Left renal cortex interstitium (tissue), 4 donors: ENCODE results near the gene FOXB1. TPM values are rescaled to one million over a fixed set of nuclear protein-coding genes. Genes with fewer than 3 reads are reported as not detected.

Source experiments
- DNase-seq, 4 donors: peaks; one replicate each; pipeline ENCODE4 v3.0.0-alpha.2; 2013; ENCODE audit warnings: low read depth in 4 of 4, low spot score in 2 of 4, missing footprints in 1 of 4
- polyA plus RNA-seq, 4 donors: library from polyadenylated mRNA; unstranded; fragments of 120-200 nt; gene quantifications; one replicate each; pipeline ENCODE4 v1.2.1, GENCODE V29; 2013; ENCODE audit not compliant: insufficient read length in 4 of 4

FOXB1 gene
- polyA plus RNA-seq, 4 donors: 0.08 to 0.14 TPM; not detected in 2

DNA sequence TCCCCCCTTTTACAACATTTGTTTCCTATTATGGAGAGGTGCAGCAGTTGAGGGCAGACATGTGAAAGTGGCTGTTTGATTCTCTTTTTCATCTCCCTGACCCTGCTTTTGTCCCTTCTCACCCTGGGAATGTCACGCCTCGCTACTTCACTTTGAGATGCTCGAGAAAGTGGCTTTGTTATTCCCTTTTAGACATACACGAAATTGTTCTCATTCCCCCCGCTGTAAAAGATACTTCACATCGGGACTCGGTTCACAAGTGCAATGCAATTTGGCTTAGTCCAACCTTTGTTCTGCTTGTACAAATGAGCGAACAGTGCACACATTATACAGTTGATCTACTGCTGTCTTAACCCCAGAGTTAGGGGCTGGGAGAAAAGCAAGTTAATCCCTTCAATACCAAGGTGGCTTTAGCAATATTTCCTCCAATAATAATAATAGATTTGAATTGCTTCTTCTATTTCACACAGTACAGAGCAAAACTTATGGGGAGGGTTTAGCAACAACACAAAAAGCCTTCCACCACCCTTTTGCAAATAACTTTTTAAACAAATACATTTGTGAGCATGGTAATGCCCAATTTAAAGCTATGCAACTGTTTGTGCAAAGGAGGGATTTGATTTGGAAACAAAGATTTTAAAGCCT is 5.7 kb upstream of the FOXB1 start:
- no peak for DNase-seq

DNA sequence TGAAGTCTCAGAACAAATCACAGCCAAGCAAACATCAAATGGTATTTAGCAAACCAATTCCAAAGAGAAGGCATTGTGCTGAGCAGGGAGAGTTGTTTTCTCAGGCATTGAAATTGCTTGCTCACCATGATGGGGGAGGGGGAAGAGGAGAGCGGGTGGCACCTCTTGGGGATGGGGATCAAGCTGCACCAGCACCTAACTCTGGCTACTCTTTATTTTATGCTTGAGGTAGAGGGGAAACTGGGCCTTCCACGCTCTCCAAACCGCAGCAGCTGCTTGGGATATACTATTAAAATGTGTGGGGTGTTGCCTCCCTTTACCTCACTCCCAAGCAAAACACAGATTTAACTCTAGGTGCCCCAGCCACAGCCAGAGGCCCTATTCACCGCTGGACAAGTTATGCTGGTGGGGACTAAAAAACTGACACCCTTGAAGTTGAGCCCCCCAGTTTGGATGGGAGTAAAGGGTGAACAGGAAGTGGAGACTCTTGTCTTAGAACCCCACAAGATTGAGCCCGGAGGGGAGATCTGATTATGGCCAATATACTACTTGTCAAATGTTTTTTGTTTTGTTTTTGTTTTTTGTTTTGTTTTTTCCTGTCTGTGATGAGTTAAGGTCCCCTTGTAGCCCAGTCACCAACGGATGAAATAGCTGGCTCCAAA is 5.0 kb upstream of the FOXB1 start:
- no peak for DNase-seq

DNA sequence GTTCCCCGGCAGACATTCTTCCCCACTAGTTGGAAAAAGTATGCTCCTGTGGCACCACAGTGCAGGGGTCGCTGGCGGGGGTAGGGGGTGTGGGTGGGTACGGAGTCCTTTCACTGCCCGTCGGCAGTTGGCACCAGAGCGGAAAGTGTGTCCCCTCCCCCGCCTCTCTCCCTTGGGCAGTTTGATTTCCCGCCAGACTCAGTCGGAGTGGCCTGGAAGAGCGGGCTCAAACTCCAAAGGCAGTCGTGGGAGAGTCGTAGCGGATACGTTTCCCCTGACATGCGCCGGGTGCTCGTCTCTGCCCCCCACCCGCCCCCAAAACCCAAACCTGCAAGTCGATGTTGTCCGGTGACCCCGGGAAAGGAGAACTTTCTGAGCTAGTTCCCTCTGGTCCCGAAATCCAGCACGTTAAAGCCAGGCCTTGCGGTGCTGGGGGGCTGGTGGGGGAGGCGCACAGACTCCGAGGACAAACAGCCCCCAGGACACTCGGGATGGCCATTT is 4.4 kb upstream of the FOXB1 start:
- no peak for DNase-seq

GRCh38 chr15:60000113-60000823 is 3.8 kb upstream of the FOXB1 start:
- DNase-seq: no peak

DNA sequence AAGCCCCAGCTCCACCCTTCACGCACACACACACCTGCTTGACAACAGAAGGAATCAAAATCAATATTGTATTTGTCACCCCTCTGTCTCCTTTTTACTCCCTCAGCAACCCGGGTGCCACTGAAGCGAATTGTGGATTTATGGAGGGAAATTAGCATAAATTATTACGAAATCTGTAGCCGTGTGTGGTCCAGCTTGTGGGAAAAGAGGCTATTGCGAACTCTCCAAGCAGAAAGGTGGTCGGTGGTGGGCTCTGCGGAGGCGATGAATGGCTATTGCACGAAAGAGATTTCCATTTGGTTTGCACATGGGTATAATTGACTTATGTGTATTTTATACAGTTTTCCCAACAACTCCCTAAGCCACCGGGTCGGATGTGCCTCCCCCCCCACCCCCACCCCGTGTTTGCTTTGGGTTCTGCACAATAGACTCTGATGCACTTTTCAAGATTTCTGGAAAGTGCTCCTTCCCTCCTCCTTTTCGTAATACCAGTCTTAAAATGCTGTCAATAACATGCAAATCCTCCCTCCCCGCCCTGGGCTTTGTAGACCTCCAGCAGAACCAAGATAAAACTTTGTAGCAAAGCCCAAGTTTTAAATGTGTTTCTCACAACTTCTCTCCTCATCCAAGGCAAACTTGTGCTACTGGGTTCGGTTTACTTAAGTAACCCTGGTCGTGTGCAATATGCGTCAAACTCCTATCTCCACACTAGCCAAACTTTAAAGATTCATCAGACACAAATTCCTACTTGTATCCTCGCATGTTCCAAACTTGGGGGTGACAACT is 3.1 kb upstream of the FOXB1 start:
- no peak for DNase-seq

DNA sequence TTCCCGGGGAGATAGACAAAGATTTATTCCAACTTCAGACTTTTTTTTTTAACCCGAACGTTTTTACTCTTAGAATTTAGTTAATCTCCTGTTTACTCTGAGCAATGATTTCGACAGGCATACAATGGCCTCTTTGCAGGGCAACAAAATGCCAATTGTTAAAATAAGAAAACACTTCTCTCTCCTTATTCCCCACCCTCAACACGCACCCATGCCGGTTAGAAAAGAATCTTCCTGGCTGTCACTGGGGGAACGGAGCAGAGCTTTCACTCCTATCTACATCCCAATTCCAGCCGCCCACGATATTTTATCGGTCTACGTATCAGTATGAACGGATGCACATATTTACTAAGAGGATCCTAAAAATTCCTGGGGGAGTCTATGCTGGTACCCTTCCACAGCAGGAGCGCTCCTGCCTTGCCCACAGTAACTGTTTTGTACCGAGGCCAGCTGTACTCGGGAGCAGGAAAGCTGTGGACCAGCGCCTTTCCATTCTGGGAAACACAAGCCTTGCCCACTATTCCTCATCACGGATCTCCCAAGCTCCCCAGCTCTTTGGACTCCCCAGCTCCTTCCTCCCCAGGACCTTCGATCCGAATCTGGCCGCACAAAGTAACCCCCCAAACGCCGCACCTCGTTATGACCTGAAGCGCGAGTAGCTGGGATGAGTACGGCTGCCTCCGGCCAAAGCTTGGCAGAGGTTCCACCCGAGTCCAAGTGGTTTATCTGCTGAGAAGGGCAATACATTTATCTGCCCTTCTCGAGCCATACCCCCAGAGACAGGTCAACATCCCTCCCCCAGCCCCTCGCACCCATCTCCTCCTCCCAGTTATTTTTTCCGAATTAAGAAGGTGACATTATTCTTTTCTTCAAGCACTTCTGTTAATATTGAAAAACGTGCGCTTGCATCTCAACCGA is 2.2 kb upstream of the FOXB1 start:
- no peak for DNase-seq

GRCh38 chr15:60002528-60003218 is 1.4 kb upstream of the FOXB1 start:
- no peak for DNase-seq

DNA sequence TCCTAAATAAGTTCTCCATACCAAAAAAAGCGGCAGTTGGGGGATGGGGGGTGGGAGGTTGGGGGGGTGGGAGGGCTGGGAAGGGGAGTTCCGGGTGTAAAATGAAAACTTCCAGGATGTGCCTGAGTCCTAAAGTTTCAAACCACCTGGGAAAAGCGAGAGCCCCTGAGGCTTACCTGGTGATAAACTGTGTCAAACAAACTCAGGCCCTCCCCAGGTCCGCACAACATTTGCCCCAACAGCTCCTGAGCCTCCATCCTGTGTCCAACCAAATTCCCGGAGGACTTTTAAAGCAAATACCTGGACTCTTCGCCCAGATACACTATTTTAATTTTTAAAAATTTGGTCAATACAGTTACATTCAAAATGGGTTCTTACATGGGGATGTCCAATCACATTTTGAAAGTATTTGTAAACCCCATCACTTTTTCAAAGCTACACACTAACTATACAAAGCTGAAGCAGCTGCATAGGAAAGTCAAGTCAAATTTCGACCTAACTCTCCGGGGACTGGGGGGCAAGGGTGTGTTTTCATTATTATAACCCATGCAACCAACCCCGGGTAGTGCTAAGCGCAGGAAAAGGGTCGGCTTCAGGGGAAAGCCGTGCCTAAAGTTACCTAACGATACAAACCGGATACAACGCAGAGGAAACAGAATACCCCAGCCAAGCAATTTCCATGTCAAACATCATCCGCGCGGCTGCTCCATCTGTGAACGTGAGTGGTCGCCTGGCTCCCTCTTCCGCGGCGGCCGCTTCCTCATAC is 685 bp upstream of the FOXB1 start:
- DNase-seq: no peak

DNA sequence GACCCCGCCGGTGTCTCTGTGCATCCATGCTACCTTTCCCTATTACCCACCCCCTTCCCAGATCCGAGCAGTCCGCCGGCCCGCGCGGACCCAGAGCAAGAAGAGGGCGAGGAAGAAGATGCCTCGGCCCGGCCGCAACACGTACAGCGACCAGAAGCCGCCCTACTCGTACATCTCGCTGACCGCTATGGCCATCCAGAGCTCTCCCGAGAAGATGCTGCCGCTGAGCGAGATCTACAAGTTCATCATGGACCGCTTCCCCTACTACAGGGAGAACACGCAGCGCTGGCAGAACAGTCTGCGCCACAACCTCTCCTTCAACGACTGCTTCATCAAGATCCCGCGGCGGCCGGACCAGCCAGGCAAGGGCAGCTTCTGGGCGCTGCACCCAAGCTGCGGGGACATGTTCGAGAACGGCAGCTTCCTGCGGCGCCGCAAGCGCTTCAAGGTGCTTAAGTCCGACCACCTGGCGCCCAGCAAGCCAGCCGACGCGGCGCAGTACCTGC is 788 bp downstream of the FOXB1 start:
- DNase-seq: no peak

DNA sequence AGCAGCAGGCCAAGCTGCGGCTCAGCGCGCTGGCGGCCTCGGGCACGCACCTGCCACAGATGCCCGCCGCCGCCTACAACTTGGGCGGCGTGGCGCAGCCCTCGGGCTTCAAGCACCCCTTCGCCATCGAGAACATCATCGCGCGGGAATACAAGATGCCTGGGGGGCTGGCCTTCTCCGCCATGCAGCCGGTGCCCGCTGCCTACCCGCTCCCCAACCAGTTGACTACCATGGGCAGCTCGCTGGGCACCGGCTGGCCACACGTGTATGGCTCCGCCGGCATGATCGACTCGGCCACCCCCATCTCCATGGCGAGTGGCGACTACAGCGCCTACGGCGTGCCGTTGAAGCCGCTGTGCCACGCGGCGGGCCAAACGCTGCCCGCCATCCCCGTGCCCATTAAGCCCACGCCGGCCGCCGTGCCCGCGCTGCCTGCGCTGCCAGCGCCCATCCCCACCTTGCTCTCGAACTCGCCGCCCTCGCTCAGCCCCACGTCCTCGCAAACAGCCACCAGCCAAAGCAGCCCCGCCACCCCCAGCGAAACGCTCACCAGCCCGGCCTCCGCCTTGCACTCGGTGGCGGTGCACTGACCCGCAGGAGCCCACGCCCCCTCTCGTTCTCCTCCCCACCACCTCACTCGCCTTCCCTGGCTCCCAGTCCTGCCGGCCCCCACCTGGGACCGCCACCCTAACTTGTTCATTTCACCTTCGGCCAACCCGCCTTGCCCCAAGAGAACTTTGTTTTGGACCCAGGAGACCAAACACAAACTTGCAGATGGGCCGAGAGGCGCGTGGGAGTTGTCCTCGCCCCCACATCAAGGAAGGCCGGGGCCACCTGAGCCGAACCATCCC is 1.5 kb downstream of the FOXB1 start:
- DNase-seq: no peak

- DNase-seq: no peak
These were observed 2.2 kb downstream of the FOXB1 start for GRCh38 chr15:60006203-60006862.

DNA sequence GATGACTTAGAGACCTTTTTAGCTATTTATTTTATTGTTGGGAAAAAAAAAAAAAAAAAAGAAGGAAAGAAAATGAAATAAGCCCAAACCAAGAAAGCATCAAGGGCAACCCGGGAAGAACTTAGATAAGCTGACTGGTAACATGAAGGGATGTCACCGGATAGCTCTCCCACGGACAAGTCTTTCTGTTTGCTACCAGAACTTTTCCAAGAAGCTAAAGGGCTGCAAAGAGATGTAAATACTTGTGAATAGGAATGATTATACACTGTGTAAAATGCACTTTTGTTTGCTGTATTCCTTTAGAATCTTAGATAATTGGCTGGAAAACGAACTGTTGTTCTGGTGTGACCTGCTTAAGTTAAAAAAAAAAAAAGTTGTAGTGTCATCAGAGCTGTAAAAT is 2.8 kb downstream of the FOXB1 start:
- DNase-seq: no peak

DNA sequence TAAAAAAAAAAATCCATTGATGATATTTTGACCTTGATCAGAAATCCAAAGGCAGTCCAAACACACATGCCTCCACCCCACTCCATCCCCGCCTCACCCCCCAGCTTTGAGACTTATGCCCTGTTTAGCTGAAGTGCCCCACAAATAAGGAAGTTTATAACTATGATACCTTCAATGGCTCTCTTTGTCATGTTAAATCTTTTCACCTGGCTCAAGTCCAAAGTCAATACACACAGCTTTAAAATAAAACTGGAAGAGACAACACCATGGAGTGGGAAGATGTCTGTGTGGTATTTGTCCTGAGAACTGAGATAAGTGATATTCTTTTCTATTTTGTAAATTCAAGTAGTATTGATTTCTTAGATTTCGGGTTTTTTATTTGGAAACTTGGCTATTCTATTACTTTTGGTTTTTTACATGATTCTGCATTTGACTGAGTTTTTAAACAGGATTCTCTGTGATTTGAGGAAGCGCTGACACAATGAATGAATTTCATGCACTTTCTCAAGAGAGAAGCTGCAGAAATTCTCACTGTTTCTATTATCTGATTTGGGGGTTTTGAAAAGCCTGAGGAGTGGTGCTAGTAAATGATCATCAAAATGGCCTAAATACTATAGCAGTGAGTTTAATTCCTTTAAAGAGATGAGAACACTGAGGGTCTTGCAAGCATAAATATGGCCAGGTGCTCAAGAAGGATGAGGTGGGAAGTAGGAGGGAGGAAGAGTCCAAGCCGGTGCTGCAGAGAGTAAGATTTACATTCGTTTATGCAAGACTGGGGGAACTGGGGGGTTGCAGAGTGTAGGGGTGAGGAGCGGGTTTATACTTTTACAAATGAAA is 5.2 kb downstream of the FOXB1 start:
- no peak for DNase-seq

DNA sequence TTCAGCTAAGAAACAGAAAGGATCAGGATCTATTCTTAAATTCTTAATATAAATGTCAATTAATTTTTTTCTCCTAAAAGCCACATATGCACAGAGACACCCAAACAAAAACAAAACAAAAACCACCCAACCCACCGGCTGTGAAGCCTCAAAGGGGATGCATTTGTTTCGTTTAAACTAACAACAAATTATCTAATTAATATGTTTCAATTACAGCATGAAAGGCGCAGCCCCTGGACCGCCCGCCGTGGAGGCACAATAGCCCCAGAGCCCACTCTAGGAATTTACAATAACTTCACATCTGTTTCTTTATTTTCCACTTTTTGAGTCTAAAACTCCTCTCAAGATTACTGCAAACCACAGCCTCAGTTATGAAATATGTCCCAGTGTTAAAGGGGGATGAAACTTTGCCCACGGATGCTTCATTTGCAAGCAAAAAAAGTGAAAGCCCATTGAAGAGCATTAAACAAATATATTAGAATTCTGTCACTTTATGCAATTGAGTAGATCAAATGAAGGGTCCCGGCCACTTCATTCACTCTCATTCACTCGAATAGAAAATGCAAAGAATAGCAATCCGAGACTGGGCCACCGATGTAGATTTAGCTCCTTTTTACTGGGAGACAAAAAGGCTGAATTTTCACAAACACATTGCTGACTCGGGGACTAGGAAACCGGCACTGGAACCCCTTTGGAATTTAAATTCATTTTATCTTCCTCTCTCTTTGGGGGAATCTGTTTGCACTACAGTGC is 6.0 kb downstream of the FOXB1 start:
- no peak for DNase-seq

DNA sequence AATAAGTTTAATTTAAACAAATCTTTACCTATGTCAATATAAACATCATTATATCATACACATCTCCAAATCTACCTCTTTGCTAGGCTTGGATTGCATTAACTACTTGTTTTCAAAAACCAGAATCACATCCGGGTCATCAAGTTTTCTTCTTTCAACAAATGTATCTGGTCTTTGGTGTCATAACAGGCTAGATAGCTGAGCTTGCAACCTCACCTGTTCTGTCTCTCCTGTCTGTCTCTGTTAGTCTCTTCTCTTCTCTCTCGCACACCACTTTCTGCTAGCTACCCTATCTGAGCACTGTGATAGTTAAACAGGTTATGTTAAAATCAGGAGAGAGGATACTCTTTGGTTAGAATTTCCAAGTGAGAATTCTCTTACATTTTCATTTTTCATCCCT is 6.7 kb downstream of the FOXB1 start:
- no peak for DNase-seq
